PC-3 (cell line): Measurements from ENCODE around the gene SLC38A3.

Source experiments
- CTCF ChIP-seq: fragments of 300-600 bp; sonication (generic); conservative IDR thresholded peaks from 2 replicates; pipeline ENCODE4 v1.5.1; 2017; ENCODE audit warnings: antibody characterized with exemption, low read depth, mild to moderate bottlenecking, low read length
- EZH2 ChIP-seq: fragments of 300-600 bp; sonication (generic); IDR thresholded peaks from one replicate; pipeline ENCODE4 v1.6.1; 2017; ENCODE audit warnings: antibody characterized with exemption, mild to moderate bottlenecking, low read length; ENCODE audit not compliant: unreplicated experiment
- EZH2phosphoT487 ChIP-seq: fragments of 300-600 bp; sonication (generic); IDR thresholded peaks from 2 replicates; pipeline ENCODE4 v1.6.1; 2018; ENCODE audit warnings: mild to moderate bottlenecking, antibody characterized with exemption, low read length, borderline replicate concordance

- TF ChIP-seq CTCF (no peak), EZH2 (no peak), EZH2phosphoT487 (no peak)
Observed at GRCh38 chr3:50167069-50167840, 37.8 kb upstream of the SLC38A3 start.
